ENCODE data around the gene SLC46A1.

Gene SLC46A1

GRCh38 chr17:28404007-28404406, 2.0 kb downstream of the SLC46A1 start:
- no peak for DNase-seq

GRCh38 chr17:28402844-28403243, 3.2 kb downstream of the SLC46A1 start:
- DNase-seq, result no peak

GRCh38 chr17:28402224-28402630, 3.8 kb downstream of the SLC46A1 start:
- DNase-seq, result no peak

- DNase-seq, result no peak
These were observed 6.2 kb downstream of the SLC46A1 start for GRCh38 chr17:28399808-28400207.

GRCh38 chr17:28398280-28398981, 7.6 kb downstream of the SLC46A1 start:
- no peak for DNase-seq

GRCh38 chr17:28397687-28398279, 8.2 kb downstream of the SLC46A1 start:
- DNase-seq, result no peak

- no peak for DNase-seq
These were observed 8.7 kb downstream of the SLC46A1 start for GRCh38 chr17:28397275-28397674.

GRCh38 chr17:28396635-28397239, 9.3 kb downstream of the SLC46A1 start:
- no peak for DNase-seq

GRCh38 chr17:28395968-28396367, 10.0 kb downstream of the SLC46A1 start:
- no peak for DNase-seq

- DNase-seq, result no peak
These were observed 10.6 kb downstream of the SLC46A1 start for GRCh38 chr17:28395426-28395825.

GRCh38 chr17:28394337-28395116, 11.5 kb downstream of the SLC46A1 start:
- no peak for DNase-seq

GRCh38 chr17:28392491-28392890, 13.5 kb downstream of the SLC46A1 start:
- no peak for DNase-seq

- no peak for DNase-seq
These were observed 14.6 kb downstream of the SLC46A1 start for GRCh38 chr17:28391401-28391800.

GRCh38 chr17:28390984-28391383, 15.0 kb downstream of the SLC46A1 start:
- no peak for DNase-seq

GRCh38 chr17:28390563-28390962, 15.4 kb downstream of the SLC46A1 start:
- no peak for DNase-seq

- DNase-seq, result no peak
These were observed 15.9 kb downstream of the SLC46A1 start for GRCh38 chr17:28390141-28390540.

- DNase-seq, result no peak
These were observed 17.9 kb downstream of the SLC46A1 start for GRCh38 chr17:28388106-28388505.

GRCh38 chr17:28386391-28386790, 19.6 kb downstream of the SLC46A1 start:
- DNase-seq, result no peak

- DNase-seq, result no peak
These were observed 20.6 kb downstream of the SLC46A1 start for GRCh38 chr17:28385406-28385805.

GRCh38 chr17:28385037-28385400, 21.0 kb downstream of the SLC46A1 start:
- no peak for DNase-seq

GRCh38 chr17:28384281-28385036, 21.6 kb downstream of the SLC46A1 start:
- no peak for DNase-seq

- no peak for DNase-seq
These were observed 24.7 kb downstream of the SLC46A1 start for GRCh38 chr17:28381141-28381825.

Data from NCI-H187 treated with DMSO at 0.1 percent for 48 hours (cell line).